OCI-LY1 (cell line): ENCODE results near the gene SYT7.

Source experiments
- H2AFZ ChIP-seq: fragments of 200-600 bp; sonication (generic), shearing (Covaris generic); 2 replicates; pipeline ENCODE4 v1.6.0; 2014; ENCODE audit warnings: antibody characterized with exemption, mild to moderate bottlenecking, low read length
- H3F3A ChIP-seq: fragments of 200-600 bp; sonication (generic), shearing (Covaris generic); 2 replicates; pipeline ENCODE4 v1.6.0; 2014; ENCODE audit warnings: mild to moderate bottlenecking, antibody characterized with exemption, low read length, moderate library complexity; ENCODE audit not compliant: insufficient read depth
- H3K27ac ChIP-seq: fragments of 200-600 bp; sonication (generic); 2 replicates; pipeline ENCODE4 v1.5.1; 2014; ENCODE audit warnings: low read length, mixed run types, mild to moderate bottlenecking, low read depth; ENCODE audit not compliant: poor library complexity, severe bottlenecking
- H3K27me3 ChIP-seq: fragments of 200-600 bp; sonication (generic); 2 replicates; pipeline ENCODE4 v1.6.0; 2014; ENCODE audit warnings: antibody characterized with exemption, mild to moderate bottlenecking, low read length, moderate library complexity; ENCODE audit not compliant: insufficient read depth
- H3K36me3 ChIP-seq: fragments of 200-600 bp; sonication (generic); 2 replicates; pipeline ENCODE4 v1.6.1; 2014; ENCODE audit warnings: mild to moderate bottlenecking, antibody characterized with exemption, low read length, moderate library complexity, mixed read lengths; ENCODE audit not compliant: insufficient read depth
- H3K4me1 ChIP-seq: fragments of 200-600 bp; sonication (generic); 2 replicates; pipeline ENCODE4 v1.5.1; 2014; ENCODE audit warnings: mild to moderate bottlenecking, low read length, moderate library complexity; ENCODE audit not compliant: insufficient read depth, severe bottlenecking
- H3K4me2 ChIP-seq: fragments of 200-600 bp; sonication (generic), shearing (Covaris generic); 2 replicates; pipeline ENCODE4 v1.6.1; 2014; ENCODE audit warnings: low read length
- H3K4me3 ChIP-seq: fragments of 200-600 bp; sonication (generic); 2 replicates; pipeline ENCODE4 v1.5.1; 2014; ENCODE audit warnings: low read length, low read depth, mild to moderate bottlenecking, mixed read lengths; ENCODE audit not compliant: poor library complexity, severe bottlenecking
- H3K79me2 ChIP-seq: fragments of 200-600 bp; shearing (Covaris generic); 2 replicates; pipeline ENCODE4 v1.6.1; 2016; ENCODE audit warnings: mixed run types, low read length, mixed read lengths; ENCODE audit not compliant: insufficient read depth
- H3K9ac ChIP-seq: fragments of 200-600 bp; sonication (generic), shearing (Covaris generic); 2 replicates; pipeline ENCODE4 v1.6.1; 2014; ENCODE audit warnings: mild to moderate bottlenecking, low read length, mixed read lengths
- H3K9me2 ChIP-seq: fragments of 200-600 bp; sonication (generic), shearing (Covaris generic); 2 replicates; pipeline ENCODE4 v1.6.1; 2014; ENCODE audit warnings: low read depth, mild to moderate bottlenecking, low read length, mixed read lengths
- H3K9me3 ChIP-seq: fragments of 200-600 bp; shearing (Covaris generic); 2 replicates; pipeline ENCODE4 v1.6.1; 2014; ENCODE audit warnings: low read length, mixed read lengths
- H4K20me1 ChIP-seq: fragments of 200-600 bp; sonication (generic), shearing (Covaris generic); 2 replicates; pipeline ENCODE4 v1.6.0; 2016; ENCODE audit warnings: mild to moderate bottlenecking, low read length; ENCODE audit not compliant: insufficient read depth
- EZH2 ChIP-seq: fragments of 200-600 bp; sonication (generic), shearing (Covaris generic); IDR thresholded peaks from 2 replicates; pipeline ENCODE4 v1.8.0; 2017; ENCODE audit warnings: borderline replicate concordance, mixed run types, mild to moderate bottlenecking, antibody characterized with exemption, low read length, moderate library complexity, mixed read lengths
- TF ChIP-seq, protein P1 (sequence below): fragments of 200-600 bp; sonication (generic), shearing (Covaris generic); IDR thresholded peaks from 2 replicates; pipeline ENCODE4 v1.5.1; 2017; ENCODE audit warnings: mild to moderate bottlenecking, antibody characterized with exemption, low read length, moderate library complexity, mixed read lengths

SYT7 gene

GRCh38 chr11:61537326-61537725 is 43.5 kb downstream of the SYT7 start:
- TF ChIP-seq, protein P1, sequence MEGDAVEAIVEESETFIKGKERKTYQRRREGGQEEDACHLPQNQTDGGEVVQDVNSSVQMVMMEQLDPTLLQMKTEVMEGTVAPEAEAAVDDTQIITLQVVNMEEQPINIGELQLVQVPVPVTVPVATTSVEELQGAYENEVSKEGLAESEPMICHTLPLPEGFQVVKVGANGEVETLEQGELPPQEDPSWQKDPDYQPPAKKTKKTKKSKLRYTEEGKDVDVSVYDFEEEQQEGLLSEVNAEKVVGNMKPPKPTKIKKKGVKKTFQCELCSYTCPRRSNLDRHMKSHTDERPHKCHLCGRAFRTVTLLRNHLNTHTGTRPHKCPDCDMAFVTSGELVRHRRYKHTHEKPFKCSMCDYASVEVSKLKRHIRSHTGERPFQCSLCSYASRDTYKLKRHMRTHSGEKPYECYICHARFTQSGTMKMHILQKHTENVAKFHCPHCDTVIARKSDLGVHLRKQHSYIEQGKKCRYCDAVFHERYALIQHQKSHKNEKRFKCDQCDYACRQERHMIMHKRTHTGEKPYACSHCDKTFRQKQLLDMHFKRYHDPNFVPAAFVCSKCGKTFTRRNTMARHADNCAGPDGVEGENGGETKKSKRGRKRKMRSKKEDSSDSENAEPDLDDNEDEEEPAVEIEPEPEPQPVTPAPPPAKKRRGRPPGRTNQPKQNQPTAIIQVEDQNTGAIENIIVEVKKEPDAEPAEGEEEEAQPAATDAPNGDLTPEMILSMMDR = no peak
- TF ChIP-seq EZH2 = no peak
- no peaks in the 10 kb centered on the region for H4K20me1 ChIP-seq
- H3K27me3 ChIP-seq = no peaks in the 10 kb centered on the region; the same call in 1 of the 2 replicates
- H3K27ac ChIP-seq = no peak overlapping the region
- no peak overlapping the region for H2AFZ ChIP-seq
- H3K4me2 ChIP-seq = no peak overlapping the region
- H3F3A ChIP-seq = no peaks in the 10 kb centered on the region
- no peaks in the 10 kb centered on the region for H3K4me1 ChIP-seq
- no peak overlapping the region for H3K9ac ChIP-seq
- no peaks in the 10 kb centered on the region for H3K36me3 ChIP-seq
- H3K9me3 ChIP-seq = no peaks in the 10 kb centered on the region
- no peak overlapping the region for H3K4me3 ChIP-seq
- H3K9me2 ChIP-seq = no peaks in the 10 kb centered on the region
- H3K79me2 ChIP-seq = no peaks in the 10 kb centered on the region

GRCh38 chr11:61536676-61537270 is 44.1 kb downstream of the SYT7 start:
- H3K4me3 ChIP-seq = no peak overlapping the region
- no peaks in the 10 kb centered on the region for H3K79me2 ChIP-seq
- H3K27me3 ChIP-seq = no peaks in the 10 kb centered on the region; the same call in 1 of the 2 replicates
- no peaks in the 10 kb centered on the region for H4K20me1 ChIP-seq
- no peaks in the 10 kb centered on the region for H3K4me1 ChIP-seq
- no peak overlapping the region for H3K27ac ChIP-seq
- no peaks in the 10 kb centered on the region for H3F3A ChIP-seq
- H3K36me3 ChIP-seq = no peaks in the 10 kb centered on the region
- H3K9ac ChIP-seq = no peak overlapping the region
- no peaks in the 10 kb centered on the region for H3K9me3 ChIP-seq
- no peaks in the 10 kb centered on the region for H3K9me2 ChIP-seq
- TF ChIP-seq, protein P1 = no peak
- TF ChIP-seq EZH2 = no peak
- H3K4me2 ChIP-seq = no peak overlapping the region
- no peak overlapping the region for H2AFZ ChIP-seq

GRCh38 chr11:61535998-61536675 is 44.7 kb downstream of the SYT7 start:
- H3K9me3 ChIP-seq = no peaks in the 10 kb centered on the region
- no peaks in the 10 kb centered on the region for H3F3A ChIP-seq
- H3K27me3 ChIP-seq = no peaks in the 10 kb centered on the region; the same call in 1 of the 2 replicates
- no peak overlapping the region for H3K4me3 ChIP-seq
- no peaks in the 10 kb centered on the region for H3K36me3 ChIP-seq
- no peaks in the 10 kb centered on the region for H3K9me2 ChIP-seq
- no peaks in the 10 kb centered on the region for H3K79me2 ChIP-seq
- H4K20me1 ChIP-seq = no peaks in the 10 kb centered on the region
- no peak overlapping the region for H3K4me2 ChIP-seq
- H3K4me1 ChIP-seq = no peaks in the 10 kb centered on the region
- no peak for TF ChIP-seq EZH2
- TF ChIP-seq, protein P1 = no peak
- H3K27ac ChIP-seq = no peak overlapping the region
- no peak overlapping the region for H3K9ac ChIP-seq
- no peak overlapping the region for H2AFZ ChIP-seq
